H1 (cell line): Measurements from ENCODE around the gene DNAJC6.

Experiments used
- CBX8 ChIP-seq: fragments of 300-800, 300-1000 bp; sonication (generic); IDR thresholded peaks from 2 replicates; pipeline ENCODE4 v1.7.1; 2016; ENCODE audit warnings: low read depth, low read length, borderline replicate concordance
- GABPA ChIP-seq: IDR thresholded peaks from 2 replicates; pipeline ENCODE4 v1.6.1; 2011; ENCODE audit warnings: mild to moderate bottlenecking, low read length, moderate library complexity, borderline replicate concordance; ENCODE audit not compliant: insufficient read depth

DNA sequence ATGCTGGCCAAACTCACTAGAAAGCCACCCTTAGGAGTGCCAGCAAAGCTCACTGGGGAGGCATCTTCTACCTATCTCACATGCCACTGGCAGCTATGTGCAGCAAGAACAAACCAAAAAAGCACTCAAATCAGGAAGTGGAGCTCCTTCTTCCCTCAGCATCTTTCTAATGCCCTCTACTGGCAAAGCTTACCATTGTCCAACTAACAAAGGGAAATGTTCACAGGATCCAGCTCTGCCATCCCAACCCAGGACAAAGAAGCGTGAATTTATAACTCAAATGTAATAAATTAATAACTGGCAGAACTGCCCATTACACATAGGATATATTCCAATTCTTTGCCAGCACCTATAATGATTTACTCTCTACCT lies 150.0 kb downstream of the DNAJC6 start:
- TF ChIP-seq CBX8 (no peak), GABPA (no peak)
